Measurements from ENCODE around the gene MTRFR.

DNA sequence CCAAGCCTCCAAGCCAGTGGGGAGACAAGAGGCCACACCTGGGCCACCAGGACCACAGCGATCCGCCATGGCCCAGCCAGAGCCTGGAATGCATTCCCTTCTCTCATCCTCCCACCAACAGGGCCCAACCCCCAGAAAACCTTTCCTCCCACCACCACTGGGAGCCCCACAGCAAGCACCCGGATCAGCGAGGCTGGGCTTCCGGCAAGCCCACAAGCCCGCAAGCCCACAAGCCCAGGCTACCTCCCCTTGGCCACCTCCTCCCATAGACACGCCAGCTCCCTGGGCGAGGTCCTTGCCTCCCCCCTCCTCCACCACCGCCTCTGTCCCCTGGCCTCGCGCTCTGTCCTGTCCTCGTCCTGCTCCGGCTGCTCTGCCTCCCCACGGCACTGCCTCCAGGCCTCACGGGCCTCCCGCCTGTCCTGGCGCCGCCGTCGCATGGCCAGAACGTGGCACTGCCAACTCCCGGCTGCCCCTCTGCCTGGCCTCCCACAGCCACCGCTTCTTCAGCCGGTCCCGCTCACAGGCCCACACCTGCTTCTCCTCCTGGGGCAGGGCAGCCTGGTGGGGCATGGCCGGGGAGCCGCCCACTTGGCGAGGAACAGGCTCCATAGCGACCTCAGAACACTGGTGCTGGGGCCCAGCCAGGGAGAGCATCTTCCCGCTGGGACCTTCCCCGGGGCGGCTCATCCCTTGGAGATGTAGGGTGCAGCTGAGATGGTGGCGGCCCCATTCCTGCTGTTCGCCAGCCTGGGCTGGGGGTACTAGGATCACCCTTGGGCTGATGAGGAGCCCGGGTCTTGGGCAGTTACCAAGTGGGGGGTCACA is 32.8 kb downstream of the MTRFR start:
- no peak for TF ChIP-seq POLR2AphosphoS5 (IDR thresholded peaks at IDR 0.05; ENCODE audit: low read depth, low read length)
- TF ChIP-seq TAF1 (IDR thresholded peaks at IDR 0.05; ENCODE audit: low read depth, low read length) = no peak
- TF ChIP-seq POLR2A (IDR thresholded peaks at IDR 0.05; ENCODE audit: low read depth, low read length) = no peak
- TF ChIP-seq SPI1 (IDR thresholded peaks at IDR 0.05; ENCODE audit: low read depth, low read length) = no peak
- TF ChIP-seq POU2F2 (IDR thresholded peaks at IDR 0.05; ENCODE audit: low read depth, low read length) = no peak
- no peak for TF ChIP-seq PAX5 (IDR thresholded peaks at IDR 0.05; ENCODE audit: insufficient read depth, low read length, severe bottlenecking)
